ENCODE measurements around the gene PHF2.

Gene PHF2

GRCh38 chr9:93653760-93654159, 77.4 kb downstream of the PHF2 start:
- H3K4me3 ChIP-seq (replicated peaks in 1 of 2; ENCODE audit: low read depth in 2 of 2, low read length in 2 of 2), result no peak overlapping the region
- no peak for TF ChIP-seq CTCF (IDR thresholded peaks at IDR 0.05; ENCODE audit: low read depth, low read length)
- no peak for DNase-seq (ENCODE audit: low read depth in 2 of 2)

GRCh38 chr9:93654351-93654961, 78.1 kb downstream of the PHF2 start:
- TF ChIP-seq CTCF (IDR thresholded peaks at IDR 0.05; ENCODE audit: low read depth, low read length), result no peak
- DNase-seq (ENCODE audit: low read depth in 2 of 2), result no peak
- H3K4me3 ChIP-seq (replicated peaks in 1 of 2; ENCODE audit: low read depth in 2 of 2, low read length in 2 of 2), result no peak overlapping the region

- TF ChIP-seq CTCF (IDR thresholded peaks at IDR 0.05; ENCODE audit: low read depth, low read length), result no peak
- DNase-seq (ENCODE audit: low read depth in 2 of 2), result no peak
- H3K4me3 ChIP-seq (replicated peaks in 1 of 2; ENCODE audit: low read depth in 2 of 2, low read length in 2 of 2), result no peak overlapping the region
Observed at GRCh38 chr9:93655621-93656425, 79.4 kb downstream of the PHF2 start.

- no peak for TF ChIP-seq CTCF (IDR thresholded peaks at IDR 0.05; ENCODE audit: low read depth, low read length)
- DNase-seq (ENCODE audit: low read depth in 2 of 2), result no peak
- no peak overlapping the region for H3K4me3 ChIP-seq (replicated peaks in 1 of 2; ENCODE audit: low read depth in 2 of 2, low read length in 2 of 2)
Observed at GRCh38 chr9:93656426-93657239, 80.2 kb downstream of the PHF2 start.

GRCh38 chr9:93657331-93658111, 81.1 kb downstream of the PHF2 start:
- no peak for TF ChIP-seq CTCF (IDR thresholded peaks at IDR 0.05; ENCODE audit: low read depth, low read length)
- no peak for DNase-seq (ENCODE audit: low read depth in 2 of 2)
- no peak overlapping the region for H3K4me3 ChIP-seq (replicated peaks in 1 of 2; ENCODE audit: low read depth in 2 of 2, low read length in 2 of 2)

- no peak for TF ChIP-seq CTCF (IDR thresholded peaks at IDR 0.05; ENCODE audit: low read depth, low read length)
- H3K4me3 ChIP-seq (replicated peaks in 1 of 2; ENCODE audit: low read depth in 2 of 2, low read length in 2 of 2), result no peak overlapping the region
- DNase-seq (ENCODE audit: low read depth in 2 of 2), result no peak
Observed at GRCh38 chr9:93658184-93658925, 82.0 kb downstream of the PHF2 start.
